Measurements from ENCODE around the gene SMPDL3A.

Gene SMPDL3A

DNA sequence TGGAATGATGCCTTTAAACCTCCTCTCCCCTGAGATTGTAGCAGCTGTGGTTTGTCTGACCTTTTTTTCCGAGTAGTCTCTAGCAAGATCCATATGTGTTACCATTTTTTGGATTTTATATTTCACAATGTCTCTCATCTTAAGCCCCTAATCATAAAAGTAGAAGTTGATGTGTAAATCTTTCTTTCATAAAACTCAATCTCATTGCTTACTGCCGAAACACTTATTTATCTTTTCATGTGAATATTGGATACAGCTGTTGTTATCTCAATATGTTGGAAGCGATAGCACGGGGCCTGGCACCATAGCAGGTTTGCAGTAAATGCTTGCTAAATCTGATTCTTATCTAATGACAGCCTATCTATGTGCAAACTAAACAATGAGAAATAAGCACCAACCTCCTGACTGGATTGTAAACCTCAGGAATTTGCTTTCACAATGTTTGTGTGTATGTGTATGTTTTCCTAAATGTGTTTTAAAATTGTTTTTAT lies 14.2 kb downstream of the SMPDL3A start:
- DNase-seq: no peak

DNA sequence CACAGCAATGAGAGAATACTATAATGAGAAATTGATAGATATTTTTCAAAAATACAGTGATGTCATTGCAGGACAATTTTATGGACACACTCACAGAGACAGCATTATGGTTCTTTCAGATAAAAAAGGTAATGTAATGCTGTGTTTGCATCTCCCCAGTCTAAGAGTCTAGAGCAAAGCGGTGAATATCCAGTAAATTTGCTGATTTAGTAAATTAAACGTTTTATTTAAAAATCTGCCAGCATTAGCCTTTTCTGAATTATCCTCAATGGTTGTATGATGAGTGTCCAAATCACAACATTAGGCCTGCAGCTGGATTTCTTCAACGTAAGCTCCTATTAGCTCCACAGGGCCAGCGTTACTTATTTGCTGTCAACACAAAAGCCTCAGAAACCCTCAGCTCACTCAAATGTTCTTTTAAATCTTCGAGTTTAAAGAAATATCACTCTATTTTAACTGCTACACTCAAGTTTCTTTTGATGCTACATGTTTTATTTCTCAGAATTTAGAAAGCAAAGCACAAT lies 16.0 kb downstream of the SMPDL3A start:
- no peak for DNase-seq

DNA sequence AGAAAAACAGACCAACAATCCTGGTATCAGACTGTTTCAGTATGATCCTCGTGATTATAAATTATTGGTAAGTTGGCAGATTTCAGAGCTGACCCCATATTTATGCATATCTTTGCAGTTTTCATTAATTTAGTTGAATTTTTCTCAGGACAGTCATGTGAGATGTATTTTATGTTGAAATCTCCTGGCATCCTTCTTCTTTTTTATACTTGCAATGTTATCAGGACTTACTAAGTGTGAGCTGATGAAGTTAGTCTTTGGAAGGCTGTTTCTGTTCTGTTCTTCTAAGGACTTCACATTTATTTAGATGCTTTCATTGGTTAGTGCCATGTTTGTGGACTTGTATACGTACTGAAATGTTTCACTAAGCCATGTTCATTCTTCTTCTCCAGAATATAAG lies 17.2 kb downstream of the SMPDL3A start:
- no peak for DNase-seq

DNA sequence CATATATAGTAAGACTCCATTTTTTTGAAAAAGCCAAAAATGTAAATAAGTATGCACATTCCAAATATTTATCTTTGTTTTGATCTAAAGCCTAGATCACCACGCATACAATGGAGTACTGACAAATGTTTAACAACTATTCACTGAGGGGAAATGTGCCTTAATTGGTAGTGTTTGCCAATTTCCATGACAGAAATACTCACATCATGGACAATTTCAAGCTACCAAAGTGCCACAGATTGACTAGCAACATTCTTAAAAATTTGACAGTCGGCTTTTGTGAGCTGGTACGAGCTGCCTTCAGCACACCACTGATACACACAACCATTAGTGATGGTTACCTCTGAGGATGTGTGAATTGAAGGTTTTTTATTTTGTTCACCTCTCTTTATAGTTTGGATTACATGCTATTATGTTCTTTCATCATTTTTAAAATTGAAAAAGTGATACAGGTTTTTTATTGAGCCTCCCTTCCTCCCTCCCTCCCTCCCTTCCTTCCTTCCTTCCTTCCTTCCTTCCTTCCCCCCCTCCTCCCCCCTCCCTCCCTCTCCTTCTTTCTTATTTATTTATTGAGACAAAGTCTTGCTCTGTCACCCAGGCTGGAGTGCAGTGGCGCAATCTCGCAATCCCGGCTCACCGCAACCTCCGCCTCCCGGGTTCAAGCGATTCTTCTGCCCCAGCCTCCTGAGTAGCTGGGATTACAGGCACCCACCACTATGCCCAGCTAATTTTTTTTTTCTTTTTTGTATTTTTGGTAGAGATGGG lies 19.2 kb downstream of the SMPDL3A start:
- DNase-seq: no peak

DNA sequence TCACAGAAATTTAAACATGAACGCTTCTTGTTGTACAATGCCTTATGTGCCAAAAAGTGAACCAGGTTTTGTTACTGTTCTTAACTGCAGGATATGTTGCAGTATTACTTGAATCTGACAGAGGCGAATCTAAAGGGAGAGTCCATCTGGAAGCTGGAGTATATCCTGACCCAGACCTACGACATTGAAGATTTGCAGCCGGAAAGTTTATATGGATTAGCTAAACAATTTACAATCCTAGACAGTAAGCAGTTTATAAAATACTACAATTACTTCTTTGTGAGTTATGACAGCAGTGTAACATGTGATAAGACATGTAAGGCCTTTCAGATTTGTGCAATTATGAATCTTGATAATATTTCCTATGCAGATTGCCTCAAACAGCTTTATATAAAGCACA lies 19.9 kb downstream of the SMPDL3A start:
- DNase-seq: no peak

DNA sequence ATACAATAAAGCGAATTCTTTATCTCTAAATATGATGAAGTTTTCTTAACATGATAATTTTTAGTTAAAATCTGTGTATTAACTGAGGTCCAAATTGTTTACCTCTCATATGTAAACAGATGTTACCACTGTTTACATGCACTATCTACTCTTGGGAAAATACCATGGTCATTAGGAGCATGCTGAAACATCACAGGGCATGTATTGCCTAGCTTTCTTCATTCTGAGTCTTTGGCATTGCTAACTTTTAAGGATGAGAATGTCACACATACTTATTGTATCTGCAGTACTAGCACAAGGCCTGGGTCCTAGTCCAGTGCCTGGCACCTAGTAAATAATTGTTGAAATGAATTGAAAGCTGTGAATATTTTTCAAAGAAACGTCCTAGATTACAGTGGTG lies 20.6 kb downstream of the SMPDL3A start:
- no peak for DNase-seq

DNA sequence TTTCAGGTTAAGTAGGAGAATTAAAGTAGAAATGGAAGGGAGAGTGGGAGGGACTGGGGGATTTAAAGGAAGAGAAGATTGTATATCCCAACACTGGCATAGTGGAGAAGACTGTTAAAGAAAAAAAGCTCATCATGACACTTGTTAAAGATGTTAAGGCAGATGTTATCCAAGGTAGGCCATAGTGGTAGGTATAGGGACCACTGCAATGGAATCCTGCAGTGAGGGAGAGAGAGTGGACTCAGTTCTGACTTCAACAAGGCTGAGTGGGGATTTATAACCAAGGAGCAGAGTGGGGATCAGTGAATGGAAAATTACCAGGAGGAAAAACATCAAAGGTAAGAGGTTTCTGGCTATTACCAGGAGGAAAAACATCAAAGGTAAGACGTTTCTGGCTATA lies 21.1 kb downstream of the SMPDL3A start:
- no peak for DNase-seq

DNA sequence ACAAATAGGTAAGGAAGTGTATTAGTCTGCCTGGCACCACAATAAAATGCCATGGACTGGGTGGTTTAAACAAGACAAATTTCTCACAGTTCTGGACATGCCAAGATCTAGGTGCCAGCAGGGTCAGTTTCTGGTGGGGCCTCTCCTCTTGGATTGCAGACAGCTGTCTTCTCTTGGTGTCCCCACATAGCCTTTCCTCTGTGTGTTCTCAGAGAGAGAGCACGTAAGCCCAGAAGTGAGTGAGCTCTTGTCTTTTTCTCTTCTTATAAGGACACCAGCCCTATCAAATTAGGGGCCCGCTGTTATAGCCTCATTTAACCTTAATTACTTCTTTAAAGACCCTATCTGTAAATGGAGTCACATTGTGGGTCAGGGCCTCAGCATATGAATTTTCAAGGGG lies 28.3 kb downstream of the SMPDL3A start:
- DNase-seq: no peak

DNA sequence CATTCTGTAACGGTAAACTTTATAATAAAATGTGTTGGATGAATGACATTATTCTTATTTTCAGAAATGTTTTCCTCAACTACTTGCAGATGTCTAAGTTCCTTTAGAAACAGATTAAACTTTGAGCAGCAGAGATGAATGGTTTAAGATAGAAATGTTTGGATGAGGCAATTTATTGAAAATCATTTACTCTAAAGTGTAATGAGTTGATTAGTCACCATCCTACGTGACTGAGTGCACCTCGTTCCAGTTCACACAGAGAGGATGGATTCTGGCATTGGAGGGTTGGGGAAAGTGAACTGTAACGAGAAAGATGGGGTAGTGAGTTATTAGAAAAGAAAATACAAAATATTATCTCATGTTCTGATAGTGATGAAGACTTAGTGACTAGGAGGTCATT lies 28.7 kb downstream of the SMPDL3A start:
- no peak for DNase-seq

DNA sequence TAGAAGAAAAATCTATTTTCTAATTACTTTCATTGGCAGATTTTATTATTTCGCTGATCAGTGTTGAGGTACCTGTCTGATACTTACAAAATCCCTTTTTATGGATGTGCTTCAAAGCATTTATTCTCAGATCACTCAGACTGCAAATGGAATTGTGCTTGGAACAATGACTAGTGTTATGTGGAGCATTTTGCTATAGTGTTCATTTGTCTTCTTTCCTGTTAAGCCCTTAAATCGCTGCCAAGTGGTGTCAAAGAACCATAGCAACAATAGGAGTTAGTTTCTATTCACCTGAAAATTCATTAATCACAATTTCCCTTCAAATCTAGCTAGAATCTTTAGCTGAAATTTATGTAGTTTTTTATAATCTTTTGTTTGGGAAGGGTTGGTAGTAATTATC lies 29.8 kb downstream of the SMPDL3A start:
- DNase-seq: peak in 2 of 58 donors; percentile 1 to 24

DNA sequence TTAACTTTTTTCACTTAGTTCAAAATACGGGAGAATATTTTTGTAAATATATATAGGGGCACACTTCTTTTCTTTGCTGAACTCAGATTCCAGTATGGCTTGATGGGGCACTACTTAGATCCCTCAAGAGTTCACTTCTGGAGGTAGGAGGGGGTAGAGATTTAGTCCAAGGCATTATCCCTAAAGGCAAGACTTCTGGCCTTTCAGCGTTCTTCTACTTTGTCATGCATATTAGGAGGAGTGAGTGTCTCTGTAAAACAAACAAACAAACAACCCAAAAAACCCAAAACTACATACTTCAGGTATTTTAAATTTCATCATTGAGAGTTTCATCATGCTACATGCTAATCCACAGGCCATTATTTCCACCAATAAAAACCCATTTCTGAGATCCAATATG lies 32.0 kb downstream of the SMPDL3A start:
- DNase-seq: no peak

DNA sequence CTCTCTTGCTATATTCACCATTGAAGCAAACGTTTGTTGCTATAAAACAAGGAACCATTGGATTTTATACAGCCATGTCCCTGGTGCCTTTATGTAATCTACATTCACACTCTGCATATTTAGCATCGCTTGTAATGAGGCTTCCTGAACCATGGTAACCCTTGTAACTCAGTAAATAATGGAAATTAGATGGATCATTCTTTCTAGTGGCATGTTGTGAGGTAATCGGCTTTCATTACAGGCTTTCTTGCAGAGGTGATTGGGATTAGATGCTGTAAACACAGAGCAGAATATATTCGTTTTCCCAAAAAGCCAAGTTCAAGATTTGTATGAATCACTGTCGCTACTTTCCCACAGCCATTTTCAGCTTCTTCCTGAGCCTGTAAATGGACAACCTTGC lies 36.1 kb downstream of the SMPDL3A start:
- DNase-seq: no peak

DNA sequence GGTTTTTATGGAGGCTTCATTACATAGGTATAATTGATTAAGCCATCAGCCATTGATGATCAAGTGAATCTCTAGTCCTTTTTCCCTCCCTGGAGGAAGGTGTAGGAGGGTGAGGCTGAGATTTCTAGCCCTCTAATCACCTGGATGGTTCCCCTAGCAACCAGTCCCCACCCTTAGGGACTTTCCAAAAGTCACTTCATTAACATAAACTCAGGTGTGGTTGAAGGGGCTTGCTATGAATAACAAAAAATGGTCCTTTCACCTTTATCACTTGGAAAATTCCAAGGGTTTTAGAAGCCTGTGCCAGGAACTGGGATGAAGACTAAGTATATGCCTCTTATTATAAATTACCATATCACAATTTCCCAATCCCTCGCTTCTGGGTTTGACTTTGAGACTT lies 40.4 kb downstream of the SMPDL3A start:
- DNase-seq: no peak

DNA sequence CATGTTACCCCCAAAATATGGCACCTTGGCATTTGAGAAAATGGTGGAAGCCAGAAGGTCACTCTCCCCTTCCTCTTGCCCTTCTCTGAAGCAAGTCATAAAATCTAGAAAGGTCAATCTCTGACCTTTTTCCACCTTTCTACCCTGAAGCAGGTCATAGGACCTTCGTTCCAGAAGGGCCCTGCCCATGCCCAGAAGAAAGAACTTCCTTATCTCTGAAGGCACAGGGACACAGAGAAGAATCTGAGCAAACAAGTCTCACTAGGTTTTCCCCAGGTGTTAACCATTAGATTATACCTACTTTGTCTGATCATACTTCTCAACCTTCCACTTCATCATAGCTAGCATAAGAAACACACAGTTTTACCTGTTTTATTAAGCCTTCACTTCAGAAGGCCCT lies 42.5 kb downstream of the SMPDL3A start:
- no peak for DNase-seq

DNA sequence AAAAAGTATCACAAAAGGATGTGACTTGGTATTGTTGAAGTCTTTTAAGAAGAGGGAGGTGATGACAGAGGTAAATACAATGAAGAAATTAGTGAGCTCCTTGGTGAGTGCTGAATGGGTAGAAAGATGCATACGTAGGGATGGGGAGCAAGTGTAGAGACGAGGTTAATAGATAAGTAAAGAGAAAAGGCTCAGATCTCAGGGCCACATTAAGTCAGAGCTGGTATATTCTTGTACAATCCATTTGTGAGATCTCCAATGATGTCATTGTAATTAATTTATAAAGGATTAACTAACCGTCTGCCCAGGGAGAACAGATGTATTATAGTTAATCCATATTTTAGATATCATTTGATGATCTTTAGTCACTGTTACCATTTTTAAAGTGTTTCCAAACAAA lies 43.4 kb downstream of the SMPDL3A start:
- DNase-seq: no peak

DNA sequence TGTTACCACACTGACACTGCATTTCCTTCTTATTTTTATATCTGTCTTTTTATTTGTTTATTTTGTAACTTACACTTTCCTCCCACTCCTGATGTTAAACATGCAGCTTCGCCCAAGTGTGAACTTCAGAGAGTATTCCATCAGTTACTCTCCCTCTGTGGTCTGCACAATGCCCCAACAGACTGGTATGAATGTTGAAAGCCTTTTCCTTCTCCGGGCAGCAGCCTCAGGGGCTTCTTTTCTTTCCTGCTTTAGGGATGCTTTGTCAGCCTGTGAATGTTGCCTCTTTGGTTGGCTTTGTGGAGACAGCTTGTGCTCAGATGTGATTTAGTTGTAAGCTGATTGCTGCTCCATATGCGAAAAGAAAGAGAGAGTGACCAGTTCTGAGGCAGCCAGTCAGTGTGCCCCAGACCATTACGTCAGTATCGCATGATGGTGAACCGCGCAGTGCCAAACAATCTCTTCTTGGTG lies 44.0 kb downstream of the SMPDL3A start:
- peak in 54 of 58 donors; percentile 5 to 87 (median 50) for DNase-seq

DNA sequence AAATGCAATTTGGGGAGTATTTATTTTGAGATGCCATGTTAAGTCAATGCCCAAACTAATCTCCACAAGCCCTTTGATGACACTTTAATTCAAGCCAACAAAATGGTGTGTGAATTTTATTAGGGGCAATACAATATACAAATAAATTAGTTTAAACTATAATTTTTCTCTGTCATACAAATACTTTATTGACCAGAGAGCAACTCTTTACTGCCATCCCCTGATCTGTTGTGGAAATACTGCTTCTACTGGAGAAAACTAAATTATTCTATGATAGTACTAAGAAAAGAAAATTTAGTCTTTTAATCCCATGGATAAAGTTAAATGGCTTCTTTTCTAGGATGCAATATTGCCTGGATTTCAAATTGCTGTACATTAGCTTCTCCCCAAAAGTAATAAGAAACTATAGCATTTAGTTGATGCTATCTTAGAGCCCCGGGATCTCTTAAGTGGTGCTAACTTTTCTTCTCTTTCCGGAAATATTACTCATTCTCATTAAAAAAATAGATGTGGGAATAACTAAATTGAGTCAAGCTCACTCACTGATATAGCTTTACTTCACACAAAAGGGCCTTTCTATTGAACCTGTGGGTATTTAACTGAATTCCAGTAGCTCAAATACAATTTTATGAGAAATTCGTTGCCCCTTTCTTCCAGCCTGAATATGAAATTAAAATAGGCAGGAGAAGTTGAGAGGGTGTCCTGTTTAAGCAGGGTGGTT lies 49.2 kb downstream of the SMPDL3A start:
- no peak for DNase-seq

DNA sequence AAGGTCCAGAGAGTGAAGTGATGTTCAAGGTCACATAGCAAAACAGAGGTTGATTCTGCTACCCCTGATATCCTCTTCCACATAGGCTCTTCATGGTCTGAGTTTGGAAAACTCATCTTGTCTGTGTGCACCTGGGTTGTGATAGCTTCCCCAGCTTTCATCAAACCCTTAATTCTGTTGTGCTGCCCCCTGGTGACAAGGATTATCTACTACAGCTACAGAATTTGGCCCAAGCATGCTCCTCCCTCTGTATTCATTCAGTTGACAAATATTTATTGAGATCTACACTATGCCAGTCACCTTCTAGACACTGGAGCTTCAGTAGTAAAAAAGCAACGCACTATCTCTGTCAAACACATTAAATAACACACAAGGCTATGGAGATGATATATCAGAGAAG lies 50.4 kb downstream of the SMPDL3A start:
- DNase-seq: peak in 41 of 58 donors; percentile 2 to 66 (median 23)

DNA sequence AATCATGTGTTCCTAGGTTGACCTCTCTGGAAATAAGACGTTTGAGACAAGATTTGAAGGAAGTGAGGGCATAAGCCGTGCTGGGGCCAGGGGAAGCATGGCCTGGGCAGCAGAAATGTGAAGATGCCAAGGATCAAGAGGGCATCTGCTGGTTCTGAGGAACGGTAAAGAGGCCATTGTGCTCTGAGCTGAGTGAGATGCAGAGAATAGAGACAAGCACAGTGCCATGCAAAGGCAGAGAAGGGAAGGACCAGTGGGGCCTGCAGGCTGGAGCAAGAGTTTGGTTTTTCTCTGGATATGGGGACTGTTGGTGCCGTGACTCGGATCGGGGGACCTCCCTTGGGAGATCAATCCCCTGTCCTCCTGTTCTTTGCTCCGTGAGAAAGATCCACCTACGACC lies 50.8 kb downstream of the SMPDL3A start:
- DNase-seq: no peak

DNA sequence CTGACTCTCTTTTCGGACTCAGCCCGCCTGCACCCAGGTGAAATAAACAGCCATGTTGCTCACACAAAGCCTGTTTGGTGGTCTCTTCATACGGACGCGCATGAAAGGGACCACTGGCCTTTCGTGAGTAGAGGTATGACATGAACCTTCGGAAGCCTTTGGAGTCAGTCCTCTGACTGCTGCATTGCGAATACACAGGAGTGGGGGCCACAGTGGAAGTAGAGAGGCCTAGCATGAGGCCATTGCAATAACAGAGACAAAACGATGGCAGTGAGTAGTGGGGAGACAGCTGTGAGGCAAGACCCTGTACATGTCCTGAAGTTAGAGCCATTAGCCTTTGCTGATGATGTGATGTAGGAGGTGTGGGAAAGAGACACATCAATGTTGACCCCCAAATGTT lies 56.4 kb downstream of the SMPDL3A start:
- no peak for DNase-seq

DNA sequence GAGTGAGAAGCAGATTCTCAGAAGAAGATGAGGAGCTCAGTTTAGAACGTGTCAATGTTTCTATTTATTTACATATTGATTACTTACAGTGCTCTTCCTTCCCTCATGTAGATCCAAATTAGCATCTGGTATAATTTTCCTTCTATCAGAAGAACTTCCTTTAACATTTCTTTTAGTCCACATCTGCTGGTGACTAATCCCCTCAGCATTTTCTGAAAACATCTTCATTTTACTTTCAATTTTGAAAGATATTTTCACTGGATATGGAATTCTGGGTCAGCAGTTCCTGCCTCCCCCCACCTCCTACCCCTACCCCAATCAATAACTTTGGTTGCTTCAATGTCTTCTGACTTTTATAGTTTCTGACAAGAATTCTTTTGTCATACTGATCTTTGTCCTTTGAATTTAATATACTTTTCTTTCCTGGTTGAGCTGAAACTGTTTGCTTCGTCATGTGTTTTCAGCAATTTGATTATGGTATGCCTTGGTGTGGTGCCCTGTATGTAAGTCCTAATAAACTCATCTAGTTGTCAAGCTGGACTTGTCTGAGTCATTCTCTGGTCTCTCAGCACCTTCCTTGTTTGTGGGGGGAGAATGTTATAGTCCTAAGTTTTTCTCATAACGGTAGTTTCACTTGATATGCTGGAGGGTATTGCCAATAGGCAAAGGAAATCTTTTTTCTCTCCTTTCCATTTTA lies 57.0 kb downstream of the SMPDL3A start:
- DNase-seq: no peak

Data from anterior cingulate cortex (tissue), 58 donors.